ENCODE measurements around the gene UPK3BL1.
"Not testable (repeated sequence)": the region's sequence is repeated elsewhere in the genome, so short reads cannot be mapped to it uniquely, and the experiment has no call there.

UPK3BL1 gene

DNA sequence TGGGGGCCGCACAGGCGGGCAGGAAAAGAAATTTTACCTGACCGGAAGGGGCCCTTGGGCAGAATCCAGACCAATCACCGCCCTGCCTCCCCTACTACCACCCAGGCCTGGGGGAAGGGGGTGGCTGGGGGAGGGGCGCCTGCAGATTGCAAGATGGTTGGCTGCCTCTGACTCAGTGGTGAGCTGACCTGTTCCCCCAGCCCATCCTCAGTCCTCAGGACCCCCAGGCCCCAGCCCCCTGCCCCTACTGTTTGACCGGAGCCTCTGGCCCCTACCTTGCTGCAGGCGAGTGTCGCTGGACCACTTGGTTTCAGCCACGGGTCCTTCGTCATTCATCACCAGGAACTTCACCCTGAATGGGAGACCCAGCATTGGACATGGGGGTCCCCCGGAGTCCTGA lies 3.7 kb downstream of the UPK3BL1 start:
- DNase-seq (ENCODE audit: low spot score); in situ Hi-C loops (cut with MboI; ENCODE audit: low pct_unique_long_range_greater_than_20kb, low sequenced_read_pairs, unreplicated experiment): not testable (repeated sequence)

DNA sequence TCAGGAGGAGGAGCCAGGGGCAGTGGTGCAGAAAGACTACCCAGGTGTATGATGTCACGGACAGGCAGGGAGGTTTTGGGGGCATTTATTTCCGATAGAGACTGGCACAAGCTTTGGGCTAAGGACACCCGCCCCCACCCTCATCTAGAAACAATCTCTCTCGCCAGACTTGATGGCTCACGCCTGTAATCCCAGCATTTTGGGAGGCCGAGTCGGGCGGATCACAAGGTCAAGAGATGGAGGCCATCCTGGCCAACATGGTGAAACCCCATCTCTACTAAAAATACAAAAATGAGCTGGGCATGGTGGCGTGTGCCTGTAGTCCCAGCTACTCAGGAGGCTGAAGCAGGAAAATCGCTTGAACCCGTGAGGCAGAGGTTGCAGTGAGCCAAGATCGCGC lies 5.6 kb downstream of the UPK3BL1 start:
- in situ Hi-C loops (cut with MboI; ENCODE audit: low pct_unique_long_range_greater_than_20kb, low sequenced_read_pairs, unreplicated experiment); DNase-seq (ENCODE audit: low spot score): not testable (repeated sequence)

DNA sequence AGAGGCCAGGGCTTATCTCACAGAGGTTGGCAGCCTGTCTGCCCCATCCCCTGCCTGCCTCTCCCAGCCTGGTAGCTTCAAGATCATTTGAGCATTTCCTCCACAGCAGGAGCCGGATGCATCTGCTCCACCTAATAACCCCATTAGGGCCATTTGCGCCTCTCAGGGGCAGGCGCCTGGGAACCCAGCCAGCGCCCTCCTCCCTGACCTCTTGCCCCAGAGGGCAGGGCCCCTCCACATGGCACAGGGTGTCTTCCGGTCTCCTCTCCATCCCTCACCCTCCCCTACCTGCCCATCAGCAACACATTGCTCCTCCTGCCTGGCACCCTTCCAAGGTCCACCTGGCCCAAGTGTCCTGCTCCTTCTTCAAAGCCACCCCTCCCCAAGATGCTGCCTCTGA lies 7.2 kb downstream of the UPK3BL1 start:
- DNase-seq (ENCODE audit: low spot score); in situ Hi-C loops (cut with MboI; ENCODE audit: low pct_unique_long_range_greater_than_20kb, low sequenced_read_pairs, unreplicated experiment): not testable (repeated sequence)

DNA sequence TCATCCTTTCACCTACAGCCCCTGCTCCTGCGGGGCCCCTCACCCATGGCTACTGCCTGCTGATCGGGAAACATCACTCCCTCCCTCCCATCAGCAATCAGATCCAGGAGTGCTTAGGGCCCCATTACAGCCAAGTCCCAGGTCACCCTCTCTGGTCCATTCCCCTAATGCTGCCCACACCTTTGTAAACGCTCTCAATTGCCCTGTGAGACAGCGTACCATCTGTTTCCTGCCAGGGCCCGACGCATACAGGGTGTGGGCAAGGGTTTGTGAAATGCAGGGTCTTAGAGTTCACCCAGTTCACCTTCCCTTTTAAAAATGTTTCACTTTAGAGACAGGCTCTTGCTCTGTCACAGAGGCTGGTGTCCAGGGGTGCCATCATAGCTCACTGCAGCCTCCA lies 8.3 kb downstream of the UPK3BL1 start:
- in situ Hi-C loops (cut with MboI; ENCODE audit: low pct_unique_long_range_greater_than_20kb, low sequenced_read_pairs, unreplicated experiment); DNase-seq (ENCODE audit: low spot score): not testable (repeated sequence)

DNA sequence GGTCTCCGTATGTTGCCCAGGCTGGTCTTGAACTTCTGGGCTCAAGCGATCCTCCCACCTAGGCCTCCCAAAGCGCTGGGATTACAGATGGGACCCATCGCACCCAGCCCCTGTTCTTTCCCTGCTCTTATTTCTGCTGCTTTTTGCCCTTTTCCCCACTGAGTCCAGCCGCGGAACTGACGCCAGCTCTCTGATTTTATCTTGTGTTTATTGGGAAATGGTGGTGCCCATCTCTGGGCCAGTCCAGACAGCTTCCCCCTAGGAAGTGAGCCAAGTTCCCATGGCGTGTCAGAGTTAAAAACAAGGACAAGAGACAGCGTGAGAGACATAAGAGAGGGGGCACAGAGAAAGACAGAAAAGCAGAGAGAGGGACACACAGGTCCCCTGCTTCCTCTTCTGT lies 12.0 kb downstream of the UPK3BL1 start:
- in situ Hi-C loops (cut with MboI; ENCODE audit: low pct_unique_long_range_greater_than_20kb, low sequenced_read_pairs, unreplicated experiment); DNase-seq (ENCODE audit: low spot score): not testable (repeated sequence)

DNA sequence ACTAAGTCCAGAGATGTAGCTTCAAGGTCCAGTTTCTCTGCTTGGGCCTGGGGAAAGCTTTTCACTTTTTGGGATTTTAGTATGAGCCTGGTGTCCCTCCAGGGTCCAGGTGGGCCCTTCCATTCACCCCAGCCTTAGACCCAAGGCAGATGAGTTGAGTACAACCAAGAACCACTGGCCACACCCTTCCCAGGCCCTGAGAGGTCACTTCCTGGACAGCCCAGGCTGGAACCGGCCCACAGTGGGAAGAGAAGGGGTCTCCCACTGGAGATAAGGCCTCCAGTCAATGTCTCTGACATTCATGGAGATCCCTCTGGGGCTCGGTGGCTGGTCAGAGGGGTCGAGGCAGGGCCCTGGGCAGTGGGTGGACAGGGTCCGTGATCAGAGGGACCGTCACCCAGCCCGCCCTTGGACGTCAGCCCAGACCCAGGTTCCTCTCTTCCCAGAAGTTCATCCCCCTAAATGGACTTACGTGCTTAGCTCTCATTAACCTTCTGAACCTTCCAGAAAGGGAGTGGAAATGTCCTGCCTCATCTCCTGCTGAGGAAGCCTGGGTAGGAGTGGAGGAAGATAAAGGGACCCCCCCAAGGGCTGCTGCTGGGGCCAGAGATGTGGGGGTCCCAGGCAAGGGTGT lies 15.2 kb downstream of the UPK3BL1 start:
- in situ Hi-C loops (cut with MboI; ENCODE audit: low pct_unique_long_range_greater_than_20kb, low sequenced_read_pairs, unreplicated experiment); DNase-seq (ENCODE audit: low spot score): not testable (repeated sequence)

DNA sequence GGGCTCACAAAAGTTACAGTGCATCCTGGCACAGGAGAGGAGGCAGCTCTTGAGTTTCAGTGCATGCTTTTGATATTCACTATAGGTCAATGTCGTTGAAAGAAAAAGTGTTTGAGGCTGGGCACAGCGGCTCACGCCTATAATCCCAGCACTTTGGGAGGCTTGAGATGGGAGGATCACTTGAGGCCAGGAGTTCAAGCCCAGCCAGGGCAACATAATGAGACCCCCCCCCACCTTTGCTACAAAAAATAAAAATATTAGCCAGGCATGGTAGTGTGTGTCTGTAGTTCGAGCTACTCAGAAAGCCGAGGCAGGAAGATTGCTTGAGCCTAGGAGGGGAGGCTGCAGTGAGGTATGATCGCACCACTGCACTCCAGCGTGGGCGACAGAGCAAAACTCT lies 24.5 kb downstream of the UPK3BL1 start:
- in situ Hi-C loops (cut with MboI; ENCODE audit: low pct_unique_long_range_greater_than_20kb, low sequenced_read_pairs, unreplicated experiment); DNase-seq (ENCODE audit: low spot score): not testable (repeated sequence)

DNA sequence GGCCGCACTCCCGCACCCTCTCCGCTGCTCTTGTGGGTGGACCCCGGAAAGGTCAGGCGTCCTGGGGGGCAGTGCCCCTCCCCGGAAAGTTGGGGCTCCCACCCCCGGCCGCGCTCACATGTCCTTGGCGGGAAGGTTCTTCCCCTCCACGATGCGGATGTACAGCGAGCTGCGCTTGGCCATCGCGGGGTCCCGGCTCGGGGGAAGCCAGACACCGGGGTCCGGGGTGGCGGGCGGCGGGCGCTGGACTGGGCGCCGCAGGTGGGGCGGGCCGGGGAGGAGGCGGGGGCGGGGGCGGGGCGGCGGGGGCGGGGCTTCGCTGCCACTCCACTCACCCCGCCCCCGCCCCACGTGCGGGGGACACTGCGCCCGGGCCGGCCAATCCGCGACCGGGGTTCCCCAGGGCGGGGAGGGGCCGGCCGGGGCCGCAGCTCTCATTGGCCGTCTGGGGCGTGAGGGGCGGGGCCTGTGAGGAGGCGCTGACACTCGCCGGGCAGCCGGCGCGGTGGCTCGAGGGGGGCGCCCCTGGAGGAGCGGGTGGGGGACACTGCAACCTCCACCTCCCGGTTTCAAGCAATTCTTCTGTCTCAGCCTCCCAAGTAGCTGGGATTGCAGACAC lies 26.0 kb downstream of the UPK3BL1 start, which contains the start of gene RASA4:
RASA4 (minus strand) TSS at position 250 of the 619 bp plus-strand sequence; CDS start at position 183, 67 bp downstream.
- in situ Hi-C loops (cut with MboI; ENCODE audit: low pct_unique_long_range_greater_than_20kb, low sequenced_read_pairs, unreplicated experiment): not testable (repeated sequence)

DNA sequence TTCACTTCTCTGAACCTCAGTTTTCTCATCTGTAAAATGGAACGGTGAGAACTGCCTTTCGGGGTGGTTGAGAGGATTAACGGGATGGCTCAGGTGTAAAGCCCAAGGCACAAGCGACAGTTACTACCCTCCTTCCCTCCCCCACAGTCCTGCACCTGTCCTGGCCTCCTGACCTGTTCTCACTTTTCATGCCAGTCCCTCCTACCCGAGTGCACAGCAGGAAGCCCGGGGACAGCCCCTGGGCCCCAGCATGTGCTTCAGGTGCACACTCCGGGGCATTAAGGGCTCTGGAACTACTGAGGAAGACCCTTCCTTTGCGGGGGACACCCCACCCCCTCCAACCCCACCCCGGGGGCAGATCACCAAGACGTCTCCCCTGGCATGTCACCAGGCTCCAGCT lies 26.7 kb downstream of the UPK3BL1 start:
- in situ Hi-C loops (cut with MboI; ENCODE audit: low pct_unique_long_range_greater_than_20kb, low sequenced_read_pairs, unreplicated experiment); DNase-seq (ENCODE audit: low spot score): not testable (repeated sequence)

More for the DNA sequence above, 26.0 kb downstream of the UPK3BL1 start, which contains the start of gene RASA4:
- DNase-seq (ENCODE audit: low spot score): not testable (repeated sequence)

DNA sequence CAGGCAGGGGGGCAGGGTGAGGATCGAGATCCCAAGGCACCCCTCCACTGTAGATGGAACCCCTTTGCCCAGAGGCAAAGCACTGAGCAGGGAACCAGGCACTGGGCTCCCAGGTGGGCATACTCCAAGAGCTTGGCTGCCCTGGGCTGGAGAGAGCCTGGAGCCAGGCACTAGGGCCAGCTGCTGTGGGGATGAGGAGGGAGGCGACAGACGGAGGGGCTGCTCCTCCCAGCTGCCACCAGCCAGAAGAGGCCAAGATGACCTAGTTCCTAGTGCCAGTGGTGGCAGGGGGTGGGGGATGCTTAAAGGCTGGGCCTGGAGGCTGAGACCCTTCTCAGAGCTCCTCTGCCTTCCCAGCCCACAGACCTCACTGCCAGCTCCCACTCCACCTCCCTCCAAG lies 27.7 kb downstream of the UPK3BL1 start:
- DNase-seq (ENCODE audit: low spot score); in situ Hi-C loops (cut with MboI; ENCODE audit: low pct_unique_long_range_greater_than_20kb, low sequenced_read_pairs, unreplicated experiment): not testable (repeated sequence)

DNA sequence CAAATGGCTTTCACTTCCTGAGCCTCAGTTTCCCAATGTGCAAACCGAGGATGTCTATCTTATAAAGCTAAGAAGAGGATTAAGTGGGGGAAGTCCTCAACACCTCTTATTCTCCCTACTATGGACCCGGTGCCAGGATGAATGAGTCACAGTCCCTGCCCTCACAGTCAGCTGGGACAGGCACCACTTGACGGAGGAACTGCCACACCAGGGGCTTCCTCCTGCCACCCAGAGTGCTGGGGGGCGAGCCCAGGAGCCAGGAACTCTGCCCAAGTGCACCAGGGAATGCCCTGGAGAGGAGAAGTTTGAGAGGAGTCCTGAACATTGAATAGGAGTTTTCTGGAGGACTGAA lies 28.3 kb downstream of the UPK3BL1 start:
- in situ Hi-C loops (cut with MboI; ENCODE audit: low pct_unique_long_range_greater_than_20kb, low sequenced_read_pairs, unreplicated experiment); DNase-seq (ENCODE audit: low spot score): not testable (repeated sequence)

DNA sequence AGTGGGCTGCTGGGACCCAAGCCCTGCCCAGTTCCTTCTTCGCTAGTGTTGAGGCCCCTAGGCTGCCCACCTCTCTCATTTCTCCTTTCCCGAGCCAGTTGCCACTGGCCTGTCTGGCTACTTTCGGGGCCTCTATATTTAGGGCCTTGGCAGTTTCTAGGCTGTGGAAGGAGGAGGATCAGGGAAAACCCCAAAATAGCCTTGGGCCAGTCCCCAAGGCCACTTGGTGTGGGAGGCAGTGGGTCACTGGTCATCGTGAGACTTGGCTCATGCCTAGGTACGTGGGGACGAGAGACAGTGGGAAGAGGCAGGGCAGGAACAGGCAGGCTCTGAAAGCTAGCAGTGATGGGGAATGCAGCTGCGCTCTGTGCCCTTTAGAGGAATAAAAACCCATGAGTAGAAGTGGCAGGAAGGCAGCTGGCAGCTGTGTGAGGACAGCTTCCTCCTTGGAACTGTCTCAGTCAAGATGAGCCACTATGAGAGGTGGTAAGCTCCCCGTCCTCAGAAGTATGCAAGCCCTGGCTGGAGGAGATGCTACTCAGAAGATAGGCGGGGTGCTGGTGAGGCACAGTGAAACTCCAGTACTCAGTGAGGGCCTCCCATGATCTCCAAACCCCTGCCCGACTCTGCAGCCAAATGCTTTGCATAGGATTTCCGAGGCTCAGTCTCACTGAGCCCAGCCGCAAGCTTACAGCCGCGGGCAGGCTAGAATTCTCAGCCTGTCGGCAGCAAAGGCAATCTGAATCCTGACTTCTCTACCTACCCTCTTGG lies 28.8 kb downstream of the UPK3BL1 start:
- DNase-seq (ENCODE audit: low spot score); in situ Hi-C loops (cut with MboI; ENCODE audit: low pct_unique_long_range_greater_than_20kb, low sequenced_read_pairs, unreplicated experiment): not testable (repeated sequence)

DNA sequence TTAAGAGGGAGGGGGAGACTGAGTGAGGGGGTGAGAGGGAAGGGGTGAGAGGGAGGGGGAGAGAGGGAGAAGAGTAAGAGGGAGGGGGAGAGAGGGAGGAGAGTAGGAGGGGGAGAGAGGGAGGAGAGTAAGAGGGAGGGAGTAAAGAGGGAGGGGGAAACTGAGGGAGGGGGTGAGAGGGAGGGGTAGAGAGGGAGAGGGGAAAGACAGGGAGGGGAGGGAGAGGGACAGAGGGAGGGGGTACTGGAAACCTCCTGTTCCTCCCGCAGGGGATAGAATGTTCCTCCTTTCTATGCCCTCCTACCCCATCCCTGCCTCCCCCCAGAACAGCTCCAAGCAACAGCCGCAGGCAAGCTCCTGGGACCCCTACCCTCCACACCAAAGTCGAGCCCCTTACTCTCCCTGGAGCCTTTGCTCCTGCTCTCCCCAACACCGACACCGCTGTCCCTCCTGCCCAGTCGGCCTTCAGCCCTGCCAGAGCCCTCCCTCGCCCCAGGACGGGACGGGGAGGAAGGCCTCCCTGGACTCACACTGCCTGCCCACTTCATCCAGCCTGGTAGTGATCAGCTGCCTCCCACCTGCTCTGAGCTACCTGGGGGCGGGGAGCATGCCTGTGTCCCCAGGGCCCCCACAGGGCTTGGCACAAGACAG lies 30.8 kb downstream of the UPK3BL1 start:
- in situ Hi-C loops (cut with MboI; ENCODE audit: low pct_unique_long_range_greater_than_20kb, low sequenced_read_pairs, unreplicated experiment): not testable (repeated sequence)

DNA sequence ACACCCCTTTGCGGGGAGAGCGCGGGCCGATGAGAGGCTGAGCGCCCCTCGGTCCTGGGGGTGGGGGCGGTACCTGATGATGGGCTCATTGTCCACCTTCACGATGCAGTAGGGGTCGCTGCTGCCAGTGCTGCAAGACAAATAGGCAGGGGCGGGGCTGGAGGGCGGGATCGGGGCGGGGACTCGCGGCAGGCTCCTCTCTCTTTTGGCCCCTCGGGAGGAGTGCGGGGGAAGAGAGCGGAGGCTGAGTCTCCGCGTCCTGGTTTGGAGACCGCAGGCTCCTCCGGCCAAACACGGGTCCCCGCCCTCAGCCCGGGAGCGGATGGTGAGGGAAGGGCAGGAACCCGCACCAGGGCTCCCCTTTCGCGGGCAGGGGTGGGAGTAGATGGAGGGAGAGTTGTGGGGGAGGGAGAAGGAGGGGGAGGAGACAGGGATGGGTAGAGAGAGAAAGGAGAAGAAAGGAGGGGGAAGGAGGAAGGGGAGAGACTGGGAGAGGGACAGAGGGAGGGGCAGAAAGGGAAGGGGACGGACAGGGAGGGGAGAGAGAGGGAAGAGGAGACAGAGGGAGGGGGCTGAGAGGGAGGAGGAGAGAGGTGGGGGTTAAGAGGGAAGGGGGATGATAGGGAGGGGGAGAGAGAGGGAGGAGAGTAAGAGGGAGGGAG lies 31.4 kb downstream of the UPK3BL1 start:
- in situ Hi-C loops (cut with MboI; ENCODE audit: low pct_unique_long_range_greater_than_20kb, low sequenced_read_pairs, unreplicated experiment): not testable (repeated sequence)

More for the DNA sequence above, 30.8 kb downstream of the UPK3BL1 start:
- DNase-seq (ENCODE audit: low spot score): not testable (repeated sequence)

DNA sequence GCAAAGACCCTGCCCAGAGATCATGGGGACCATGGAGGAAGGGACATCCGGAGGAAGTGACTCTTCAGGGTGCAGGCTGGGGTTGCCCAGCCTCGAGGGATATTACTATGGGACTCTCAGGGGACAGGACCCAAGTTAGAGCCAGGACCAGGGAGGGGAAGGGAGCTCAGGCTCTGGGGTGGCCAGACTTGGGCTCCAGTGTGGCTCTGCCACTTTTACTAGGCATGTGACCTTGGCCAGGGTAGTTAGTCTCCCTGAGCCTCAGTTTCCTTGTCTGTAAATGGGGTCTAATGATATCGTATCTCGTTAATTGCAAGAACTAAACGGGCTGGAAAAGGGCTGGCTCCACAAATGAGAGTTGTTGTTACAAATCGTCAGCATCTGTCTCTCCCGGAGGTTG lies 32.1 kb downstream of the UPK3BL1 start:
- DNase-seq (ENCODE audit: low spot score); in situ Hi-C loops (cut with MboI; ENCODE audit: low pct_unique_long_range_greater_than_20kb, low sequenced_read_pairs, unreplicated experiment): not testable (repeated sequence)

More for the DNA sequence above, 31.4 kb downstream of the UPK3BL1 start:
- not testable (repeated sequence) for DNase-seq (ENCODE audit: low spot score)

DNA sequence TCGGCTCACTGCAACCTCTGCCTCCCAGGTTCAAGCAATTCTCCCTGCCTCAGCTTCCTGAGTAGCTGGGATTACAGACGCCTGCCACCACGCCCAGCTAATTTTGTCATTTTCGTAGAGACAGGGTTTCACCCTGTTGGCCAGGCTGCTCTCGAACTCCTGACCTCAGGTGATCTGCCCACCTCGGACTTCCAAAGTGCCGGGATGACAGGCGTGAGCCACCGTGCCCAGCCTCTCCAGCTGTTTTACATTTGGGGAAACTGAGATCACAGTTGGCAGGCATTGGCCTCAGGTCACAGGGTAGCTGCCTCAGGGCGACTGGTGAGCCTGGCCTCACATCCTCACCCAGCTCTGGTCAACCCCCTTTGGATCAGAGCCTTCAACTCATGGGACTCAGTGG lies 32.9 kb downstream of the UPK3BL1 start:
- DNase-seq (ENCODE audit: low spot score); in situ Hi-C loops (cut with MboI; ENCODE audit: low pct_unique_long_range_greater_than_20kb, low sequenced_read_pairs, unreplicated experiment): not testable (repeated sequence)

DNA sequence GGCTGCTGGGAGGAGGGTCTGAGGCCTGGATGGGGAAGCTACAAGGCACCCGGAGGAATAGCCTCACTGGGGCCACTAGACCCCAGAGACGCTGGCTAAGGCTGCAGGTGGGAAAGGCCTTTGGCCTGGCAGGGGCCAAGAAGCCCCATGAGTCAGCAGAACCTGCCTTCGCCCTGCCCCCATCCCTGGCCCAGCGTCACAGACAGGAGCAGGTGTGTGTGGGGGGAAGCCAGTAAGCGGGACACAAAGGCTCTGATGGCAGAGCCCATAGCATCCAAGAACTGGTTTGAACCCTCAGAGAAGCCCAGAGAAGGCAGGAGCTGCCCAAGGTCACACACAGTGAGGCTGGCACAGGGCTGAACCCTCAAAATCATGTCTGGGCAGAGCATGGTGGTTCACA lies 35.7 kb downstream of the UPK3BL1 start:
- in situ Hi-C loops (cut with MboI; ENCODE audit: low pct_unique_long_range_greater_than_20kb, low sequenced_read_pairs, unreplicated experiment): not testable (repeated sequence)

More for the DNA sequence above, 35.7 kb downstream of the UPK3BL1 start:
- DNase-seq (ENCODE audit: low spot score): not testable (repeated sequence)

Measured in GM13977 (cell line).